NCI-H345 treated with DMSO at 0.1 percent for 48 hours (cell line): ENCODE data around the gene MB21D2.
"Not testable (repeated sequence)": the region's sequence is repeated elsewhere in the genome, so short reads cannot be mapped to it uniquely, and the experiment has no call there.

Experiments
- DNase-seq: peaks from one replicate; lab custom pipeline; 2025; ENCODE audit not compliant: unreplicated experiment; lab: John Stamatoyannopoulos, UW

Gene MB21D2

GRCh38 chr3:192917404-192918274, at the start of gene MB21D2:
TSS of gene MB21D2 (minus strand) at chr3:192917856. CDS start at chr3:192917840, 16 bp downstream.
- peak; percentile 91 for DNase-seq

- DNase-seq = not testable (repeated sequence)
Measured at GRCh38 chr3:192964959-192965719, 47.5 kb upstream of the MB21D2 start.

- DNase-seq = no peak
Measured at GRCh38 chr3:192959773-192960172, 42.1 kb upstream of the MB21D2 start.

- DNase-seq = no peak
Measured at GRCh38 chr3:192958219-192958872, 40.7 kb upstream of the MB21D2 start.

GRCh38 chr3:192957441-192958021, 39.9 kb upstream of the MB21D2 start:
- peak; percentile 61 for DNase-seq

GRCh38 chr3:192953926-192954325, 36.3 kb upstream of the MB21D2 start:
- DNase-seq = no peak

GRCh38 chr3:192947421-192947820, 29.8 kb upstream of the MB21D2 start:
- DNase-seq = no peak

- DNase-seq = no peak
Measured at GRCh38 chr3:192943393-192943792, 25.7 kb upstream of the MB21D2 start.

- DNase-seq = no peak
Measured at GRCh38 chr3:192942625-192943024, 25.0 kb upstream of the MB21D2 start.

GRCh38 chr3:192940129-192940528, 22.5 kb upstream of the MB21D2 start:
- DNase-seq = no peak

- no peak for DNase-seq
Measured at GRCh38 chr3:192935441-192935840, 17.8 kb upstream of the MB21D2 start.

GRCh38 chr3:192933779-192934460, 16.3 kb upstream of the MB21D2 start:
- no peak for DNase-seq

- DNase-seq = no peak
Measured at GRCh38 chr3:192933259-192933658, 15.6 kb upstream of the MB21D2 start.

- DNase-seq = no peak
Measured at GRCh38 chr3:192931825-192932224, 14.2 kb upstream of the MB21D2 start.

- DNase-seq = no peak
Measured at GRCh38 chr3:192930577-192930976, 12.9 kb upstream of the MB21D2 start.

GRCh38 chr3:192929755-192930547, 12.3 kb upstream of the MB21D2 start:
- no peak for DNase-seq

GRCh38 chr3:192929146-192929545, 11.5 kb upstream of the MB21D2 start:
- no peak for DNase-seq

GRCh38 chr3:192928720-192929119, 11.1 kb upstream of the MB21D2 start:
- no peak for DNase-seq

- DNase-seq = no peak
Measured at GRCh38 chr3:192928016-192928415, 10.4 kb upstream of the MB21D2 start.

GRCh38 chr3:192927016-192927415, 9.4 kb upstream of the MB21D2 start:
- DNase-seq = no peak
